Fibroblast of the aortic adventitia (primary cell): ENCODE data around the gene ODAPH. TPM values are rescaled to one million over a fixed set of nuclear protein-coding genes. Genes with fewer than 3 reads are reported as not detected.
"Not testable (repeated sequence)": the region's sequence is repeated elsewhere in the genome, so short reads cannot be mapped to it uniquely, and the experiment has no call there.

Experiments used
- DNase-seq: peaks from one replicate; pipeline ENCODE4 v3.0.0-alpha.2; 2010; ENCODE audit warnings: low read depth
- H3K4me3 ChIP-seq: 2 replicates; pipeline ENCODE4 v1.5.1; 2011; ENCODE audit warnings: low read depth, mild to moderate bottlenecking, control low read depth, low read length, moderate library complexity
- CTCF ChIP-seq: IDR thresholded peaks from 2 replicates; pipeline ENCODE4 v1.5.1; 2011; ENCODE audit warnings: mild to moderate bottlenecking, low read length, control low read depth, inconsistent platforms; ENCODE audit not compliant: insufficient read depth
- total RNA-seq: library from RNA; depleted of rRNA; stranded (reverse); fragments of >200 nt; gene quantifications from 2 replicates; pipeline ENCODE4 v1.2.3, GENCODE V29; 2012; ENCODE audit warnings: low replicate concordance

ODAPH gene
- total RNA-seq, 1 donor, result not detected

GRCh38 chr4:75514949-75515612 lies 40.8 kb upstream of the ODAPH start:
- DNase-seq, result no peak
- peak overlapping the region; percentile 96 for H3K4me3 ChIP-seq
- TF ChIP-seq CTCF, result no peak

- H3K4me3 ChIP-seq, result no peak overlapping the region
- TF ChIP-seq CTCF, result no peak
- DNase-seq, result no peak
Measured at GRCh38 chr4:75516144-75516543, 39.7 kb upstream of the ODAPH start.

GRCh38 chr4:75519452-75519851 lies 36.4 kb upstream of the ODAPH start:
- not testable (repeated sequence) for DNase-seq, H3K4me3 ChIP-seq

GRCh38 chr4:75525086-75525485 lies 30.8 kb upstream of the ODAPH start:
- TF ChIP-seq CTCF, result no peak
- no peak for DNase-seq
- no peak overlapping the region for H3K4me3 ChIP-seq

- no peak for TF ChIP-seq CTCF
- H3K4me3 ChIP-seq, result no peak overlapping the region
- no peak for DNase-seq
Measured at GRCh38 chr4:75525910-75526309, 30.0 kb upstream of the ODAPH start.

- H3K4me3 ChIP-seq, result no peak overlapping the region
- no peak for TF ChIP-seq CTCF
- DNase-seq, result no peak
Measured at GRCh38 chr4:75527482-75527881, 28.4 kb upstream of the ODAPH start.

- H3K4me3 ChIP-seq, result no peak overlapping the region
- no peak for TF ChIP-seq CTCF
- no peak for DNase-seq
Measured at GRCh38 chr4:75530556-75531322, 25.1 kb upstream of the ODAPH start.

- H3K4me3 ChIP-seq, DNase-seq: not testable (repeated sequence)
Measured at GRCh38 chr4:75531536-75532143, 24.2 kb upstream of the ODAPH start.

GRCh38 chr4:75533339-75533887 lies 22.5 kb upstream of the ODAPH start:
- not testable (repeated sequence) for DNase-seq, H3K4me3 ChIP-seq

- DNase-seq, H3K4me3 ChIP-seq: not testable (repeated sequence)
Measured at GRCh38 chr4:75533926-75534325, 21.9 kb upstream of the ODAPH start.
